BJ (cell line): ENCODE results near the gene SLC39A10. TPM values are rescaled to one million over a fixed set of nuclear protein-coding genes. Genes with fewer than 3 reads are reported as not detected.
"Not testable (repeated sequence)": the region's sequence is repeated elsewhere in the genome, so short reads cannot be mapped to it uniquely, and the experiment has no call there.

Experiments used
- CTCF ChIA-PET: fragments of 350-600 bp; formaldehyde crosslinking; extraction: SDS; loops from one replicate; lab custom pipeline; 2021; ENCODE audit warnings: antibody characterized with exemption, inconsistent platforms; lab: Yijun Ruan, JAX
- POLR2A ChIA-PET: fragments of 300-600 bp; sonication (Branson Sonifier 250); formaldehyde crosslinking; extraction: SDS; loops from one replicate; lab custom pipeline; 2021; ENCODE audit warnings: antibody characterized with exemption; lab: Charles Lee
- DNase-seq: peaks from one replicate; pipeline ENCODE4 v3.0.0-alpha.2; 2011; ENCODE audit warnings: low read depth
- H3K27me3 ChIP-seq: 2 replicates; pipeline ENCODE4 v1.6.0; 2011; ENCODE audit warnings: low read length; ENCODE audit not compliant: control insufficient read depth, insufficient read depth
- H3K36me3 ChIP-seq: 2 replicates; pipeline ENCODE4 v1.5.1; 2011; ENCODE audit warnings: low read length; ENCODE audit not compliant: control insufficient read depth, insufficient read depth
- H3K4me3 ChIP-seq: 2 replicates; pipeline ENCODE4 v1.5.1; 2011; ENCODE audit warnings: low read depth, mild to moderate bottlenecking, control low read depth, low read length
- polyA plus RNA-seq: library from polyadenylated mRNA; depleted of rRNA; stranded (reverse); fragments of >200 nt; gene quantifications from 2 replicates; pipeline ENCODE4 v1.2.3, GENCODE V29; 2011
- TF ChIP-seq, protein P1 (sequence below): IDR thresholded peaks from 2 replicates; pipeline ENCODE4 v1.5.1; 2011; ENCODE audit warnings: low read depth, mild to moderate bottlenecking, control low read depth, inconsistent platforms, low read length, moderate library complexity; ENCODE audit not compliant: insufficient read depth

The SLC39A10 gene
- polyA plus RNA-seq, 1 experiment = 13.7 TPM

DNA sequence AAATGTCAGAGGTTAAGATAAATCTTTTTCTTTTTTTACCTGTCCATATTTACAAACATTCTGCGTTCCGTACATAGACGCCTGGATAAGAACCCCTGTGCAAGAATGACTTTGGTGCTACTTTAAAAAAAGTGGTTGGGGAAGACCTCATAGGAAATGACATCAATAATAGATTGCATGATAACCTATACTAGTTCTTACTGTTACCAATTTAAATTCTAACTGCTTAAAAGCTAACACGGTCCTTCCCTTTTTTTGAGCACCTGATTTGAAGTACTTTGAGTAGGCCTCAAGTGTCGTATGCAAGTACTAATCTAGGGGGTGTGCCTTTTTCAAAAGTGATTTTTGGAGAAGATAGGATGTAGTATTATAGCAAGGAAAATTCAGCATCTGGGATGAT, 2.1 kb downstream of the SLC39A10 start:
- peak overlapping the region; percentile 79 for H3K4me3 ChIP-seq
- no peaks in the 10 kb centered on the region for H3K36me3 ChIP-seq
- POLR2A ChIA-PET = no interaction called here
- H3K27me3 ChIP-seq = no peaks in the 10 kb centered on the region
- CTCF ChIA-PET = interaction anchor here (1.5 kb wide), 1 partner anchor 175 kb away, joined by 9 read pairs; no protein-coding TSS in a partner anchor
- TF ChIP-seq, protein P1, sequence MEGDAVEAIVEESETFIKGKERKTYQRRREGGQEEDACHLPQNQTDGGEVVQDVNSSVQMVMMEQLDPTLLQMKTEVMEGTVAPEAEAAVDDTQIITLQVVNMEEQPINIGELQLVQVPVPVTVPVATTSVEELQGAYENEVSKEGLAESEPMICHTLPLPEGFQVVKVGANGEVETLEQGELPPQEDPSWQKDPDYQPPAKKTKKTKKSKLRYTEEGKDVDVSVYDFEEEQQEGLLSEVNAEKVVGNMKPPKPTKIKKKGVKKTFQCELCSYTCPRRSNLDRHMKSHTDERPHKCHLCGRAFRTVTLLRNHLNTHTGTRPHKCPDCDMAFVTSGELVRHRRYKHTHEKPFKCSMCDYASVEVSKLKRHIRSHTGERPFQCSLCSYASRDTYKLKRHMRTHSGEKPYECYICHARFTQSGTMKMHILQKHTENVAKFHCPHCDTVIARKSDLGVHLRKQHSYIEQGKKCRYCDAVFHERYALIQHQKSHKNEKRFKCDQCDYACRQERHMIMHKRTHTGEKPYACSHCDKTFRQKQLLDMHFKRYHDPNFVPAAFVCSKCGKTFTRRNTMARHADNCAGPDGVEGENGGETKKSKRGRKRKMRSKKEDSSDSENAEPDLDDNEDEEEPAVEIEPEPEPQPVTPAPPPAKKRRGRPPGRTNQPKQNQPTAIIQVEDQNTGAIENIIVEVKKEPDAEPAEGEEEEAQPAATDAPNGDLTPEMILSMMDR = no peak
- DNase-seq = no peak

GRCh38 chr2:195659982-195660890, 3.2 kb downstream of the SLC39A10 start:
- TF ChIP-seq, protein P1 = peak; percentile 76
- H3K4me3 ChIP-seq = peak overlapping the region; percentile 79
- H3K36me3 ChIP-seq = no peaks in the 10 kb centered on the region
- ChIA-PET CTCF (interaction anchor here (0.5 to 2.1 kb wide), 22 partner anchors 9 to 913 kb away, joined by 3 to 12 read pairs (median 4); no protein-coding TSS in a partner anchor), POLR2A (interaction anchor here (0.6 to 0.7 kb wide), 2 partner anchors 86 to 127 kb away, joined by 3 read pairs; no protein-coding TSS in a partner anchor)
- DNase-seq = peak; percentile 22
- H3K27me3 ChIP-seq = no peaks in the 10 kb centered on the region

- H3K27me3 ChIP-seq = no peaks in the 10 kb centered on the region
- TF ChIP-seq, protein P1 = no peak
- no peak for DNase-seq
- POLR2A ChIA-PET = interaction anchor here (0.6 kb wide), 1 partner anchor 212 kb away, joined by 3 read pairs; no protein-coding TSS in a partner anchor
- H3K36me3 ChIP-seq = no peaks in the 10 kb centered on the region
- H3K4me3 ChIP-seq = no peak overlapping the region
- CTCF ChIA-PET = interaction anchor here (1.6 kb wide), 1 partner anchor 276 kb away, joined by 6 read pairs; no protein-coding TSS in a partner anchor
These were observed 5.1 kb downstream of the SLC39A10 start for GRCh38 chr2:195662138-195662537.

DNA sequence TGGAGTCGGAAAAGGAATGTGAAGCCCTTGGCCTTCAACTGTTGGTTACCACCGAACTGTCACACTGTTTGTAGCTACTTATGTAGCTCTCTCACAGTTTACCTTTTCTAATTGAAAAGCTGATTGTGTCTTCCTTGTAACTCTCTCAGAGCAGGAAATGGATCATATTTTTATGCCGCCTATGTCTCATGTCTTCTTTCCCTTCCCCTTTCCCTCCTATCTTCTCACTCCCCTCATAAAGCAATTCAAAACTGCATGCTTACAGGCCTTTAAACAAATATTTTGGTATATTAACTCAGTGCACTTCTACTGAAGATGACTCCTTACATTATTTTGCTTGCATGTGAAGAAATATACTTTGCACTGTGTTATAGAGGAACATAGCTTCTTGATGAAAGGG, 6.0 kb downstream of the SLC39A10 start:
- Histone ChIP-seq H3K27me3 (no peaks in the 10 kb centered on the region), H3K36me3 (no peaks in the 10 kb centered on the region), H3K4me3 (no peak overlapping the region)
- ChIA-PET CTCF (interaction anchor here (1.6 kb wide), 1 partner anchor 275 kb away, joined by 6 read pairs; no protein-coding TSS in a partner anchor), POLR2A (no interaction called here)
- TF ChIP-seq, protein P1 = no peak
- no peak for DNase-seq

DNA sequence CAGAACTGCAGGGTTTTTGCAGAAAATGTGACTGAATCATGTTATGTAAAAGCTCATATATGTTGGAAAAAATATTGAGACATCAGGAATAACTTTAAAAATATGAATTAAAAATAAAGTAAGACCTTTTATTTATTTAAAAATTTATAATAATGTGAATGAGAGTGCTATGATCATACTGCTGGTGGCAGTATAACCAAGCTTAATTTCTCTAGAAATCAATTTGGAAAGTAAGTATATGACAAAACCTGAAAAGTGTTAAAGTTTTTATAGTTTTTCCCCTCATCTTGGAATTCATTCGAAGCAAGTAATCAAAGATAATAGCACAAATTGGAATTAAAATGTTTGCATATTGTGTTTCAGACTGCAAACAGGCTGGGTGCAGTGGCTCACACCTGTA, 7.5 kb downstream of the SLC39A10 start:
- ChIA-PET POLR2A (no interaction called here), CTCF (interaction anchor here (0.9 to 2.4 kb wide), 3 partner anchors 175 to 274 kb away, joined by 4 to 9 read pairs (median 4); no protein-coding TSS in a partner anchor)
- TF ChIP-seq, protein P1 = no peak
- H3K36me3 ChIP-seq = no peaks in the 10 kb centered on the region
- no peak overlapping the region for H3K4me3 ChIP-seq
- H3K27me3 ChIP-seq = no peaks in the 10 kb centered on the region
- DNase-seq = no peak

DNA sequence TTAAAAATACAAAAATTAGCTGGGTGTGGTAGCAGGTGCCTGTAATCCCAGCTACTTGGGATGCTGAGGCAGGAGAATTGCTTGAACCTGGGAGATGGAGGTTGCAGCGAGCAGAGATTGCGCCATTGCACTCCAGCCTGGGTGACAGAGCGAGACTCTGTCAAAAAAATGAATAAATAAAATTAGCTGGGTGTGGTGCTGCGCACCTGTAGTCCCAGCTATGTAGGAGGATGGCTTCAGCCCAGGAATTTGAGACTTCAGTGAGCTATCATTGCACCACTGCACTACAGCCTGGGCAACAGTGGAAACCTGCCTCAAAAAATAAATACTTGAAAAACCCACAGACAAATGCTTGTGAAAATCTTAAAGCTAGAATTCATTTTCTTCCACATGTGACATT, 8.1 kb downstream of the SLC39A10 start:
- POLR2A ChIA-PET, H3K27me3 ChIP-seq, H3K36me3 ChIP-seq, H3K4me3 ChIP-seq, DNase-seq: not testable (repeated sequence)
- CTCF ChIA-PET = interaction anchor here (0.6 to 2.4 kb wide), 5 partner anchors 176 to 1600 kb away, joined by 3 to 9 read pairs (median 4); no protein-coding TSS in a partner anchor
